T-helper 17 cell (primary cell): ENCODE measurements around the gene BUB1B. TPM values are rescaled to one million over a fixed set of nuclear protein-coding genes. Genes with fewer than 3 reads are reported as not detected.

Experiments used
- ATAC-seq: fragments of 150-1000 bp; cut with Tn5 transposase; 2 replicates; pipeline ENCODE4 v1.10.0; 2021; ENCODE audit warnings: mild to moderate bottlenecking, moderate library complexity
- DNase-seq, 3 donors: peaks; one replicate each; pipeline versions ENCODE4 v3.0.0 to v3.0.0-alpha.2; 2020 to 2021
- H3K9me3 ChIP-seq: one replicate; pipeline ENCODE4 v1.7.0; 2013; ENCODE audit warnings: low read length, mild to moderate bottlenecking; ENCODE audit not compliant: control insufficient read depth, poor library complexity, severe bottlenecking
- H3K27ac Mint-ChIP-seq: one replicate; pipeline ENCODE4 v1.8.0; 2022; ENCODE audit warnings: mild to moderate bottlenecking, moderate library complexity, mixed read lengths
- H3K27me3 Mint-ChIP-seq: one replicate; pipeline ENCODE4 v1.8.0; 2022; ENCODE audit warnings: mixed read lengths
- H3K36me3 Mint-ChIP-seq: one replicate; pipeline ENCODE4 v1.8.0; 2022; ENCODE audit warnings: low read depth, mixed read lengths
- H3K4me1 Mint-ChIP-seq: one replicate; pipeline ENCODE4 v1.8.0; 2022; ENCODE audit warnings: mild to moderate bottlenecking, mixed read lengths
- H3K4me3 Mint-ChIP-seq: one replicate; pipeline ENCODE4 v1.8.0; 2022; ENCODE audit warnings: mild to moderate bottlenecking, moderate library complexity, mixed read lengths
- total RNA-seq, 4 donors: library from RNA in 2 of 4; stranded (reverse) in 2 of 4; gene quantifications; one replicate each; pipeline ENCODE4 v1.2.3 and lab custom pipeline; 2022 to 2026

BUB1B gene
- total RNA-seq, 2 donors from 2014 or later = 1.1 to 3.4 TPM

DNA sequence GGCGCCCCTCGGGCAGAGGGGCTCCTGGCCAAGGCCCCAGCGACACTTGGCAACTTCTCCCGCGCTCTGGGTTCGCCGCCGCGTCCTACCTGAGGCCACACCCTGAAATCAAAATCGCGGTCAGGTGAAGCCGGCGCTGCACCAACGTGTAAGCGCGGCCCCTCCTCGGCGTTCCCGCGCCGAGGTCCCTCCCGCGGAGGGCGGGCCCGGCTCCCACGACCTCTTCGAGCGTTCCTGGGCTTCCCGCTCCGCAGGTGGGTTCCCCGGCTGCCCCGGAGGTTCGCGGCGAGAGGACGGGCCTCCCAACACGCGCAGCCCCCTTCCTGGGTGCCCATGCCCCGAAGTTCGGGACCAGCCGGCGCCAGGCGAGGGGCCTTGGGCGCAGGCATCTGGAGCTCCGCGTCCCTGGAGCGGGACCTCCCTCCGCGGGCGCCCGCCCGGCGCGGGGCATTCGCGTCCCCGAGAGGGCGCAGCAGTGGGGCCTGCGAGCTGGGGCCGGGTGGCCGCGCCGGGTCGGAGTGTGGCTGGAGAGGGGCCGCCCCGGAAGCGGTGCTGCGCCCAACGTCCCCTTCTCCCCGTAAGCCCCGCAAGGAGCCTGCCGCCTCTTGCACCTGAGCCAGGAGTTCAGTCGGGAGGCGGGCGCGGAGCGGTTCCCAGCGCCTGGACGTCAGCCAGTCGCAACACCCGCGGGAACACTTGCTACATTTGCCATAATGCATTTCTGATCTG, 91.7 kb downstream of the BUB1B start:
- peaks cover 35% of the 10 kb centered on the region for H3K27me3 Mint-ChIP-seq

DNA sequence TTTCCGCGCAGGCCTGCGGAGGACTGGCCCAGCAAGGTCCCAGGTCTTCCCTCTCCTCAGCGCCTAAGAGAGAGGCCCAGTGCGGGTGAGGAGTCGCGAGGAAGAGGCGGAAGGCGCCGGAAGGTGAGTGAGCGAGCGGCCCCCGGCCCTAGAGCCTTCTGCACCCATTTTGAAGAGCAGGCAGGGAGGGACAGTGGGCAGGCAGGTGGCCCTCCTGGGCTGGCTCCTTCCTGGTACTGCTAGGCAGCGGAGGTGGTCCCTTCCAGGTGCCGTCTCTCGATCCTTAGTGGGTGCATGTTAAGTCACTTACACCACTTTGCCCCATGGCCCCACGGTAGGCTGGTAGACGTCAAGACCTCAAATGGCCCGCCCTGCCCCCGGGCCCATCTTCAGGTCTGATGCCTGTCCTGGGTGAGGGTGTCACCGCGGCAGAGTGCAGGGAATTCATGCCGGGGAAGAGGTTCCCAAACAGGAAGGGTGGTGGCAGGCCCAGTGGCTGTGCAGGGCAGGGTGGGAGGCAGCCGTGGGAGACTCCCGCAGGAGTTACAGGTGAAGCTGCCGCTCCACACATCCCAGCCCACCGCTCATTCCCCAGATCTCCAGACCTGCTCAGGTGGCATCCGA, 92.4 kb downstream of the BUB1B start:
- peak; percentile 43 for ATAC-seq
- H3K27me3 Mint-ChIP-seq = peaks cover 37% of the 10 kb centered on the region

More for the DNA sequence above, 91.7 kb downstream of the BUB1B start:
- ATAC-seq (peak; percentile 59), DNase-seq (no peak)
- H3K4me3 Mint-ChIP-seq = peak overlapping the region; percentile 83
- no peaks in the 10 kb centered on the region for H3K36me3 Mint-ChIP-seq
- no peaks in the 10 kb centered on the region for H3K9me3 ChIP-seq
- H3K27ac Mint-ChIP-seq = no peak overlapping the region
- H3K4me1 Mint-ChIP-seq = peaks cover 9% of the 10 kb centered on the region

DNA sequence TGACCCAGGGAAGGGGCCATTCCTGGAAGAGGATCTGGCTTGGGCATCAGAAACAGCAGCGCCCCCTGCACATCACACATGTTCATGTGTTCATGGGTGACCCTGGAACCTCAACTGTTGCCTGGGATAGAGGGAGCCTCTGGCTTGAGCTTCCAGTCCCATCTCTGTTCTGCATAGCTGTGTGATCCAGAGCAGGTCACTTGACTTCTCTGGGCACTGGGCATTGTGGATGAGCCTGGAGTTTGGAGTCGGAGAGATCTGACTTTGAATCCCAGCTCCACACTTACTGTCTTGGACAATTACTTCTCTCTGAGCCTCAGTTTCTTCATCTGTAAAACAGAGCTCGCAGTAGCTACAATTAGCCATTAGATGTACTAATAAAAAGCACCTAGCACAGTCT, 93.6 kb downstream of the BUB1B start:
- H3K4me3 Mint-ChIP-seq = no peak overlapping the region
- peaks cover 43% of the 10 kb centered on the region for H3K27me3 Mint-ChIP-seq
- no peak for ATAC-seq

More for the DNA sequence above, 92.4 kb downstream of the BUB1B start:
- H3K4me1 Mint-ChIP-seq = peaks cover 9% of the 10 kb centered on the region
- no peak overlapping the region for H3K27ac Mint-ChIP-seq
- no peak for DNase-seq
- no peaks in the 10 kb centered on the region for H3K36me3 Mint-ChIP-seq
- peak overlapping the region; percentile 83 for H3K4me3 Mint-ChIP-seq
- no peaks in the 10 kb centered on the region for H3K9me3 ChIP-seq

DNA sequence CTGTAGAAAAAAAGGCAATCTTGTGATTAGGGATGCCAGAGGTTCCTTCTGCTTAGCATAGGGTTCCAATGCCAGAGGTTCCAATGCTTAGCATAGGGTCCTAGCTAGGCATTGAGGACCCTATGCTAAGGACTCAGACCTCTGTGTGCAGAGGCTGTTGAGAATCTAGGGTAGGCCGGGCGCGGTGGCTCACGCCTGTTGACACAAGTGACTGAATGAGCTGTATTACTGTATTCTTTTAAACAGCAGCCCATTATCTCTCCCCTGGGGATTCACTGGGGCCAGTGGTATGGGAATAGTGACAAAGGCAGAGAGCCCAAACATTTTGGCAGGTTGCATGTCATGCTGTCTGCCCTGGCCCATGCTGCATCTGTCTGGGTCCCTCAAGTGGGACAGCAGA, 94.2 kb downstream of the BUB1B start:
- ATAC-seq (no peak), DNase-seq (no peak)
- Mint-ChIP-seq H3K4me3 (no peak overlapping the region), H3K27me3 (peaks cover 43% of the 10 kb centered on the region), H3K4me1 (peaks cover 9% of the 10 kb centered on the region), H3K27ac (no peak overlapping the region), H3K36me3 (no peaks in the 10 kb centered on the region)
- no peaks in the 10 kb centered on the region for H3K9me3 ChIP-seq

More for the DNA sequence above, 93.6 kb downstream of the BUB1B start:
- Mint-ChIP-seq H3K4me1 (peaks cover 9% of the 10 kb centered on the region), H3K27ac (no peak overlapping the region), H3K36me3 (no peaks in the 10 kb centered on the region)
- no peak for DNase-seq
- no peaks in the 10 kb centered on the region for H3K9me3 ChIP-seq

DNA sequence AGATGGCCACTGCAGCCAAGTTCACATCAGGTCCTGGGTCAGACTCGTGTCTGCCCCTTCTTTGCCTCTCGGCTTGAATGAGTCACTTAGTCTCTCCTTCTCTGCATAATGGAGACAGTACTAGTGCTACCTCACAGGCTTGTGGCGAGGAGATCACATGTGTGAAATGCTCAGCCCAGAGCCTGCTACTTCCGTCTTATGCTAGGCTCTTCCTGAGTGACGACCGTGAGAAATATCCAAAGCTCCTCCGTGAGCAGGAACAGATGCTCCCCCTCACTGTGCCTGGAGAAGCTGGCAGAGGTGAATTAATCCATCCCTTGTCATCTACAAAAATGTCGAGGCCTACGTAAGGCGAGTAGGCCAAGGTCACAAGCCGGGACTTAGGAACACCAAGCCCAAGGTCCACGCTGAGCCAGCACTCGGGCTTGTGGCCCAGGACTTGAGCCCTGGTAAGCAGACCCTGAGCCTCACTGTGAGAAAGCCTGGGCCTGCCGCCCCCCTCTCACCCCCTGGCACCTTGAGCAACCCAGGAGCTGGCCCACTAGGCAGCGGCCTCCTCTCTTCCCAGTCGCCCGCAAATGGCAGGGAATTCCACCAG, 95.9 kb downstream of the BUB1B start:
- Mint-ChIP-seq H3K36me3 (no peaks in the 10 kb centered on the region), H3K4me3 (no peak overlapping the region), H3K27me3 (peaks cover 40% of the 10 kb centered on the region), H3K4me1 (peaks cover 9% of the 10 kb centered on the region), H3K27ac (no peak overlapping the region)
- ATAC-seq (no peak), DNase-seq (no peak)
- no peaks in the 10 kb centered on the region for H3K9me3 ChIP-seq

DNA sequence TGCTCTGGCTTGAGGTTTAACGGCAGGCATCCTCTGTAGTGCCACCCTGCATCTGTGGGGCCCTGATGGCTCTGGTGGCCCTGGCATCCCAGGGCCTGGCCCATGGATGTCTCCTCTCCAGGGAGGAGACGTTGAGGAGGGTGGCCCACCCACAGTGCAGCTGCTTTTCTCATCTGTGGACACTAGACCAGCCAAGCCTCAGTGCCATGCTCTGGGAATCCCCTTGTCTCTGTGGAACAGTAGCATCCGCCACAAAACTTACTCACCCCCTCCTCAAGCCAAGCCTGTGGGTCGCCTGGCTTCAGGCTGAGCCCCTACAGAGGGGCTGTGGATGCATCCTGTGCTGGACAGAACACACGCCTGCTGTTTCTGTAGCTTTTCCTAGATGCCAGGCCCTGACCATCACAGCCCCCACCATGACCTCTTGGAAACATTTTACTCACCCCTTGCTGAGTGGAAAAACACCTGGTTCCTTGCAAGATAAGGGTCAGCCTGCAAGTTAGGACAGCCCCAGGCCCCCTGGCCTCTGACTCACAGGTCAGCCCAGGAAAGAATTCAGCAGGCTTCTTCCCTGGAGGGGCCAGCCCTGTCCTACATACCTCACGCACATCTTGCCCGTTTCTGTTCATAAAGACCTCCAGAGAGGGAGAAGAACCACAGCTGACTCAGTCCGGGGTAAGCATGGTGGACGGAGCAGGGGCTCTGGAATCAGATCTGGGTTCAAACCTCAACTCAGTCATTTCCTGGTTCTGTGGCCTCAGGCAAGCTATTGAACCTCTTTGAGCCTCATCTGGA, 97.0 kb downstream of the BUB1B start:
- H3K4me3 Mint-ChIP-seq = no peak overlapping the region
- no peaks in the 10 kb centered on the region for H3K9me3 ChIP-seq
- no peak for ATAC-seq
- no peak for DNase-seq
- no peak overlapping the region for H3K27ac Mint-ChIP-seq
- peaks cover 40% of the 10 kb centered on the region for H3K27me3 Mint-ChIP-seq
- H3K36me3 Mint-ChIP-seq = no peaks in the 10 kb centered on the region
- H3K4me1 Mint-ChIP-seq = peaks cover 9% of the 10 kb centered on the region

DNA sequence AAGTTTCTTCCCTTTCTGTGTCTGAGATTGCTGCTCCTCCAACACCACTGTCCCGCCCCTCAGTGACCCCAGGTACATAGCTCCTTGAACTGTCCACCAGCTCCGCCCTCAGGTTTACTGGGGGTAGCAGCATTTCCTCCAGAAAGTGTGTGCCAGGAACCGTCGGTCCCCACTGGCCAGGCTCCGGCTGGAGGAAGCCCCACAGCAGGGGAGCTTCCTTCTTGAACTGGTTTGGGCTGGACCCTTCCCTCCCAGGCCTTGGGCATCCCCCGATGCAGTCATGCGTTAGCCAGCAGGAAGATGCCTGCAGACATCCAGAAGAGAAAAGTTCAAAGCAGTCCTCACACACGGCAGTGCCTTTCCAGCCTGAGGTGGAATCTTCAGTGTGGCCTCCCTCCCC, 97.7 kb downstream of the BUB1B start:
- H3K27ac Mint-ChIP-seq = no peak overlapping the region
- H3K27me3 Mint-ChIP-seq = peaks cover 33% of the 10 kb centered on the region
- no peaks in the 10 kb centered on the region for H3K36me3 Mint-ChIP-seq
- H3K9me3 ChIP-seq = no peaks in the 10 kb centered on the region
- peaks cover 5% of the 10 kb centered on the region for H3K4me1 Mint-ChIP-seq
- H3K4me3 Mint-ChIP-seq = no peak overlapping the region
- DNase-seq (no peak), ATAC-seq (no peak)

DNA sequence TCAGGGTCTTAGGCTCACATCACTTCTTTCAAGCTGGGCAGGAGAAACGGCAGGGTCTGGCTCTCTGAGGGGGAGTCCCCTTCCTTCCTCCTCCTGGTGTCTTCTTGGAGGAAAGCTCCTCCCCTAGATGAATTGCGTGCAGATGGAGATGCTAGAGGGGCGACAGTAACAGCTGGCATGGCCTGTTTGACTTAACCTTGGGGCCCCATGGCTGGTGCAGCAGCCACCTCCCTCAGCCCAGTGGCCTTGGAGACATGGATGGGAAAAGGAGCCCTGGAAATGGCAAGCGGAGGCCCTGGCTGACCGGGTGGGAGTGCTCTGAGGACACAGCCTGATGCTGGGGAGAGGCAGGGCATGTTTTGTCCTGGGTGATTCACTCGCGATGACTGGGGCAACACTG, 98.2 kb downstream of the BUB1B start:
- no peak overlapping the region for H3K4me3 Mint-ChIP-seq
- DNase-seq (no peak), ATAC-seq (no peak)
- H3K27me3 Mint-ChIP-seq = peaks cover 29% of the 10 kb centered on the region
- no peaks in the 10 kb centered on the region for H3K9me3 ChIP-seq
- H3K4me1 Mint-ChIP-seq = peaks cover 2% of the 10 kb centered on the region
- H3K36me3 Mint-ChIP-seq = no peaks in the 10 kb centered on the region
- H3K27ac Mint-ChIP-seq = no peak overlapping the region

DNA sequence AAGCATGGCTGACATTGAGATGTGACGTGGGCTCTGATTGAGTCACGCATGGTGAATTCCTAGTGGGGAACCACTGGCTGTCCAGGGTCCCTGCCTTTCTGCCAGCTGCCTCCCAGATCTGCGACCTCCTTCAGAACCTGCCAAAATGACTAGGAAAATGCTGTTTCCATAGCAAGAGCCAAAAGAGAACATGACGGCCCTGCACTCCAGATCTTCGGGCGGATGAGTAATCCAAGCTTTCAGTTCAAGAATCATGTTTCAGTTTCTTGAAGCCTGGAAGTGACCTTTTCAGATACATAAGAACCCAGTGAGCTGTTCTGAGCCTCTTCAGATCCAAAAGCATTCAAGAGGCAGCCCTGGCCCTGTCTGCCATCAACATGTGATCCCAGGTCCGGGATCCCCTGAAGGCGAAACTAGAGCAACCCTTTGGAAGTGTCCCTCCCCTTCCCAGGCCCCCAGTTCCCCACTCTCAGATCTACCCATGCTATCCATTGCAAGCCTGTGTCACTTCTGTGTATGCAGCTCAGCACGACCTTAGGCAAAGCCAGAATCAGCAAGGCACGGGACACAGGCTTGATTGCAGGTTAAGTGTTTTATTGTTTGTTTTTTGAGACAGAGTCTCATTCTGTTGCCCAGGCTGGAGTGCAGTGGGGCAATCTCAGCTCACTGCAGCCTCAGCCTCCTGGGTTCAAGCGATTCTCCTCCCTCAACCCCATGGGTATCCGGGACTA, 102.3 kb downstream of the BUB1B start:
- no peak for DNase-seq
- Mint-ChIP-seq H3K4me3 (no peak overlapping the region), H3K27ac (no peak overlapping the region), H3K27me3 (peaks cover 11% of the 10 kb centered on the region), H3K36me3 (no peaks in the 10 kb centered on the region), H3K4me1 (no peaks in the 10 kb centered on the region)
- H3K9me3 ChIP-seq = no peaks in the 10 kb centered on the region
- ATAC-seq = no peak

DNA sequence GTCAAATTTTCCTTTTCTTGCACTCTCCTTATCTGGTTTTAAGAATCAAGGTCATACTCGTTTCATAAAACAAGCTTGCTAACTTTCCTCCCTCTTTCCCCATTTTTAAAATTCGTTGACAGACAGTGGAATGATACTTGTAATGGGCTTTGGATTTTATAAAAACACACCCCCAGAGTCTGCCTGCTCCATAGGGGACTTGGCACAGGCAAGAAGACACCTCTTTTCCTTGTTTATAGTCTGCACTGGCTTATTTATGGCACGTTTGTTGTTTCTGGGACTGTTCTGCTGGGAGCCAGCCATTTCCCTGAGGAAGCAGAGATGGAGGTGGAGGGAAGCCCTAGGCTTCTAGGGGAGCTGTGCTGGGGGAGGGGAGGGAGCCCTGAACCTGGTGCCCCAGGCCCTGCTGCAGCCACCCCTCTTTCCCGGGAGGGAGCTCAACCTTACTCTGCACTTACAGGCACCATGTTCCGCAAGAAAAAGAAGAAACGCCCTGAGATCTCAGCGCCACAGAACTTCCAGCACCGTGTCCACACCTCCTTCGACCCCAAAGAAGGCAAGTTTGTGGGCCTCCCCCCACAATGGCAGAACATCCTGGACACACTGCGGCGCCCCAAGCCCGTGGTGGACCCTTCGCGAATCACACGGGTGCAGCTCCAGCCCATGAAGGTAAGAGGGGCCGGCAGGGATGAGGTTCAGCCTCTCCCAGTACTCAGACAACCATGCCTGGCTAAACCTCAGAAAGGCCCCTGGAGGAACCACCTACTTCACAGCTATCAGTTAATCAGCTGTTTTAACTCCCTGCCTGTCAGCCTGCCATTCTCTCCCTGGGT, 103.7 kb downstream of the BUB1B start:
- H3K4me1 Mint-ChIP-seq = no peaks in the 10 kb centered on the region
- peaks cover 5% of the 10 kb centered on the region for H3K27me3 Mint-ChIP-seq
- DNase-seq = no peak
- H3K4me3 Mint-ChIP-seq = no peak overlapping the region
- H3K27ac Mint-ChIP-seq = no peak overlapping the region
- H3K36me3 Mint-ChIP-seq = no peaks in the 10 kb centered on the region
- no peaks in the 10 kb centered on the region for H3K9me3 ChIP-seq
- no peak for ATAC-seq

DNA sequence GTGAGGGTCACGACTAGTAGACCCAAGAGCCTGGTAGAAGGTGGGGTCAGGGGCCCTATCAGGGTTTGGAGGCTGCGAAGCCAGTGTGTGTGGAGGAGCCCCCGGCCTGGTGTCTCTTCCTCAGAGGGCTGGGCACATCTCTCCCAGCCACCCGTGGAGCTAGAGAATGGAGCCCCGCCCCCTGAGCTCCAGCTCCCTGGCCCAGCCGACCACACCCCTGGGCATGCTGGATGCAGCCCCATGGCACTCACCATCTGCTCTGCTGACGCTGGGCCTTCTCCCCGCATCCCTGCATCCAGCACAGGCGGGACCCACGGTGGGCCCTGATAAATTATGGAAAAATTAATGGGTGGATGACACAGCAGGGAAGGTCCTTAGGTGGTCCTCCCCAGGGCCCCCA, 104.5 kb downstream of the BUB1B start:
- H3K4me3 Mint-ChIP-seq = no peak overlapping the region

DNA sequence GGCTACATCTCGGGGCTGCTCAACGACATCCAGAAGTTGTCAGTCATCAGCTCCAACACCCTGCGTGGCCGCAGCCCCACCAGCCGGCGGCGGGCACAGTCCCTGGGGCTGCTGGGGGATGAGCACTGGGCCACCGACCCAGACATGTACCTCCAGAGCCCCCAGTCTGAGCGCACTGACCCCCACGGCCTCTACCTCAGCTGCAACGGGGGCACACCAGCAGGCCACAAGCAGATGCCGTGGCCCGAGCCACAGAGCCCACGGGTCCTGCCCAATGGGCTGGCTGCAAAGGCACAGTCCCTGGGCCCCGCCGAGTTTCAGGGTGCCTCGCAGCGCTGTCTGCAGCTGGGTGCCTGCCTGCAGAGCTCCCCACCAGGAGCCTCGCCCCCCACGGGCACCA, 105.0 kb downstream of the BUB1B start:
- Mint-ChIP-seq H3K4me3 (no peak overlapping the region), H3K27me3 (peaks cover 5% of the 10 kb centered on the region), H3K36me3 (no peaks in the 10 kb centered on the region), H3K4me1 (no peaks in the 10 kb centered on the region), H3K27ac (no peak overlapping the region)
- DNase-seq = no peak
- ATAC-seq = no peak
- no peaks in the 10 kb centered on the region for H3K9me3 ChIP-seq

More for the DNA sequence above, 104.5 kb downstream of the BUB1B start:
- H3K9me3 ChIP-seq = no peaks in the 10 kb centered on the region
- ATAC-seq (no peak), DNase-seq (no peak)
- Mint-ChIP-seq H3K4me1 (no peaks in the 10 kb centered on the region), H3K36me3 (no peaks in the 10 kb centered on the region), H3K27ac (no peak overlapping the region), H3K27me3 (peaks cover 5% of the 10 kb centered on the region)
